Liver (tissue), 9 donors: ENCODE measurements around the gene DIPK2A. TPM values are rescaled to one million over a fixed set of nuclear protein-coding genes. Genes with fewer than 3 reads are reported as not detected.

Source experiments
- DNase-seq: peaks from one replicate; pipeline ENCODE4 v3.0.0-alpha.2; 2017; ENCODE audit warnings: low spot score
- H3K27ac ChIP-seq, 2 donors: one replicate each; pipeline ENCODE4 v1.7.0; 2013; ENCODE audit warnings: inconsistent platforms in 2 of 2, low read length in 2 of 2, control low read depth in 1 of 2, low read depth in 1 of 2, mild to moderate bottlenecking in 1 of 2
- H3K27me3 ChIP-seq, 4 donors: one replicate each; pipeline versions ENCODE4 v1.6.1 to v1.7.0; 2013; ENCODE audit warnings: low read length in 3 of 4, inconsistent platforms in 1 of 4, mild to moderate bottlenecking in 1 of 4, moderate library complexity in 1 of 4; ENCODE audit not compliant: control insufficient read depth in 4 of 4, insufficient read depth in 4 of 4
- H3K36me3 ChIP-seq, 4 donors: one replicate each; pipeline versions ENCODE4 v1.6.1 to v1.7.0; 2013; ENCODE audit warnings: low read length in 3 of 4, mild to moderate bottlenecking in 3 of 4, low read depth in 1 of 4, moderate library complexity in 1 of 4; ENCODE audit not compliant: control insufficient read depth in 4 of 4, insufficient read depth in 3 of 4
- H3K4me1 ChIP-seq, 4 donors: one replicate each; pipeline versions ENCODE4 v1.6.1 to v1.7.0; 2013; ENCODE audit warnings: low read length in 3 of 4, mild to moderate bottlenecking in 3 of 4, moderate library complexity in 1 of 4; ENCODE audit not compliant: control insufficient read depth in 4 of 4, insufficient read depth in 4 of 4
- H3K4me3 ChIP-seq, 3 donors: one replicate each; pipeline versions ENCODE4 v1.6.1 to v1.7.0; 2013; ENCODE audit warnings: low read length in 3 of 3, control low read depth in 1 of 3, low read depth in 1 of 3, mild to moderate bottlenecking in 1 of 3
- H3K9ac ChIP-seq, 2 donors: one replicate each; pipeline ENCODE4 v1.7.0; 2013; ENCODE audit warnings: low read length in 2 of 2, mild to moderate bottlenecking in 2 of 2, moderate library complexity in 2 of 2, control low read depth in 1 of 2, low read depth in 1 of 2
- H3K9me3 ChIP-seq, 4 donors: one replicate each; pipeline versions ENCODE4 v1.6.1 to v1.7.0; 2013; ENCODE audit warnings: low read length in 3 of 4; ENCODE audit not compliant: control insufficient read depth in 4 of 4
- EGR1 ChIP-seq, 2 donors: IDR thresholded peaks; 2 replicates each; pipeline ENCODE4 v1.6.1; 2016 to 2018; ENCODE audit warnings: antibody characterized with exemption in 2 of 2, low read depth in 2 of 2
- FOXA1 ChIP-seq: IDR thresholded peaks from 2 replicates; pipeline ENCODE4 v1.6.1; 2016; ENCODE audit warnings: antibody characterized with exemption
- FOXA2 ChIP-seq: IDR thresholded peaks from 2 replicates; pipeline ENCODE4 v1.6.1; 2016; ENCODE audit warnings: antibody characterized with exemption
- GABPA ChIP-seq, 2 donors: IDR thresholded peaks in 1 of 2; conservative IDR thresholded peaks in 1 of 2; 2 replicates each; pipeline ENCODE4 v1.6.1; 2016; ENCODE audit warnings: antibody characterized with exemption in 2 of 2, mild to moderate bottlenecking in 1 of 2, moderate library complexity in 1 of 2
- HNF4A ChIP-seq, 2 donors: conservative IDR thresholded peaks; 2 replicates each; pipeline ENCODE4 v1.6.1; 2016; ENCODE audit warnings: antibody characterized with exemption in 2 of 2, mild to moderate bottlenecking in 2 of 2
- HNF4G ChIP-seq: IDR thresholded peaks from 2 replicates; pipeline ENCODE4 v1.6.1; 2016; ENCODE audit warnings: antibody characterized with exemption
- JUND ChIP-seq, 2 donors: IDR thresholded peaks; 2 replicates each; pipeline ENCODE4 v1.6.1; 2016; ENCODE audit warnings: antibody characterized with exemption in 2 of 2
- NR2F2 ChIP-seq: IDR thresholded peaks from 2 replicates; pipeline ENCODE4 v1.6.1; 2016; ENCODE audit warnings: antibody characterized with exemption
- REST ChIP-seq: IDR thresholded peaks from 2 replicates; pipeline ENCODE4 v1.6.1; 2016; ENCODE audit warnings: antibody characterized with exemption, mild to moderate bottlenecking
- RXRA ChIP-seq, 2 donors: IDR thresholded peaks; 2 replicates each; pipeline ENCODE4 v1.6.1; 2017 to 2018; ENCODE audit warnings: antibody characterized with exemption in 2 of 2, mild to moderate bottlenecking in 1 of 2
- SP1 ChIP-seq: IDR thresholded peaks from 2 replicates; pipeline ENCODE4 v1.6.1; 2018; ENCODE audit warnings: antibody characterized with exemption, mild to moderate bottlenecking
- TAF1 ChIP-seq: conservative IDR thresholded peaks from 2 replicates; pipeline ENCODE4 v1.6.1; 2016; ENCODE audit warnings: antibody characterized with exemption, mild to moderate bottlenecking
- WGBS: extraction: QIAGEN DNeasy Blood & Tissue Kit; methylation state at CpG from one replicate; pipeline ENCODE4 v1.1.7; 2013; 5-methylcytosine and 5-hydroxymethylcytosine counted together
- polyA plus RNA-seq, 2 donors: library from polyadenylated mRNA; stranded (reverse) in 1 of 2; unstranded in 1 of 2; fragments of 200-250 nt in 1 of 2; fragments of >200 nt in 1 of 2; fragmentation: Nextera tagmentation in 1 of 2; extraction: Ambion mirVana in 1 of 2; gene quantifications; one replicate each; pipeline versions ENCODE4 v1.2.1 to v1.2.3, GENCODE V29; 2013 to 2015
- total RNA-seq, 2 donors: library from RNA; depleted of rRNA; stranded (reverse); fragments of >200 nt; gene quantifications; one replicate each; pipeline ENCODE4 v1.2.3, GENCODE V29; 2014
- TF ChIP-seq, protein P1 (sequence below): IDR thresholded peaks from 2 replicates; pipeline ENCODE4 v1.6.1; 2016; ENCODE audit warnings: antibody characterized with exemption
- TF ChIP-seq, protein P2 (sequence below): fragments of 150-350 bp; IDR thresholded peaks from 2 replicates; pipeline ENCODE4 v1.5.1; 2017; ENCODE audit warnings: improper control_type of control experiment, low read depth, low read length; ENCODE audit not compliant: missing input control
- donor health status: healthy.
- donor health status: healthy.
- donor health status: healthy.
- donor health status: healthy.
- donor health status: healthy.

The DIPK2A gene
- total and polyA plus RNA-seq, 4 donors = 4.6 to 81.1 (median 23.4) TPM

DNA sequence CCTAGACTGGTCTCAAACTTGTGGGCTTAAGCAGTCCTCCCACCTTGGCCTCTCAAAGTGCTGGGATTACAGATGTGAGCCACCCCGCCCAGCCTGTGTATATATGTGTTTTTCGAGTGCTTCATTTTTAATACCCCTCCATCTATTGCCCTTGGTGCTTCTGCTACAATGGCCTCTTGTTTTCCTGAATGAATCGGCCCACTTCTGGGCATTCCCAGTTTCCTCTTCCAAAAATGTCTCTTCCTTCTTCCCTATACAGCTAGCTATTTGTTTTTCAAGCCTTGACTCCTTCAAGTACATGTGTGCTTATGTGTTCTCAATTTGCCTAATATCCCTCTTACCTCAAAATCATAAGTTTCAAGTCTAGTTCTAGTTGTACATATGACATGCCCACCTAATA lies 16.7 kb downstream of the DIPK2A start (continued):
- no peak for TF ChIP-seq REST

DNA sequence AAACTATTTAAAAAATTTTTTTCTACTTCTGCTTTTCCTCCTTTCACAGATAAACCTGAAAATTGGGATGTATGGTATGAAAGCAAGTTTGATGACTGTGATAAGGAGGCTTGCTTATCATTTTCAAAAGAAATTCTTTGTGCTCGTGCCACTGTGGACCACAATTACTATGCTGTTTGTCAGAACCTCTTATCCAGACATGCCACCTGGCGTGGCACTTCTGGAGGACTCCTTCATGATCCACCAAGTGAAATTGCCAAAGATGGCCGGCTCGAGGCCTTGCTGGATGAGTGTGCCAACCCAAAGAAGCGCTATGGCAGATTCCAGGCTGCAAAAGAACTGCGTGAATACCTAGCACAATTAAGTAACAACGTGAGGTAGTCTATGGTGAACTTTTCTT lies 17.8 kb downstream of the DIPK2A start:
- TF ChIP-seq JUND (IDR thresholded peaks at IDR 0.05) = no peak
- TF ChIP-seq, protein P1, sequence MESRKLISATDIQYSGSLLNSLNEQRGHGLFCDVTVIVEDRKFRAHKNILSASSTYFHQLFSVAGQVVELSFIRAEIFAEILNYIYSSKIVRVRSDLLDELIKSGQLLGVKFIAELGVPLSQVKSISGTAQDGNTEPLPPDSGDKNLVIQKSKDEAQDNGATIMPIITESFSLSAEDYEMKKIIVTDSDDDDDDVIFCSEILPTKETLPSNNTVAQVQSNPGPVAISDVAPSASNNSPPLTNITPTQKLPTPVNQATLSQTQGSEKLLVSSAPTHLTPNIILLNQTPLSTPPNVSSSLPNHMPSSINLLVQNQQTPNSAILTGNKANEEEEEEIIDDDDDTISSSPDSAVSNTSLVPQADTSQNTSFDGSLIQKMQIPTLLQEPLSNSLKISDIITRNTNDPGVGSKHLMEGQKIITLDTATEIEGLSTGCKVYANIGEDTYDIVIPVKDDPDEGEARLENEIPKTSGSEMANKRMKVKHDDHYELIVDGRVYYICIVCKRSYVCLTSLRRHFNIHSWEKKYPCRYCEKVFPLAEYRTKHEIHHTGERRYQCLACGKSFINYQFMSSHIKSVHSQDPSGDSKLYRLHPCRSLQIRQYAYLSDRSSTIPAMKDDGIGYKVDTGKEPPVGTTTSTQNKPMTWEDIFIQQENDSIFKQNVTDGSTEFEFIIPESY = no peak
- TF ChIP-seq RXRA (IDR thresholded peaks at IDR 0.05) = no peak
- no peak for TF ChIP-seq TAF1
- TF ChIP-seq EGR1 (IDR thresholded peaks at IDR 0.05; ENCODE audit: low read depth in 2 of 2) = no peak
- TF ChIP-seq FOXA1 = no peak
- TF ChIP-seq, protein P2, sequence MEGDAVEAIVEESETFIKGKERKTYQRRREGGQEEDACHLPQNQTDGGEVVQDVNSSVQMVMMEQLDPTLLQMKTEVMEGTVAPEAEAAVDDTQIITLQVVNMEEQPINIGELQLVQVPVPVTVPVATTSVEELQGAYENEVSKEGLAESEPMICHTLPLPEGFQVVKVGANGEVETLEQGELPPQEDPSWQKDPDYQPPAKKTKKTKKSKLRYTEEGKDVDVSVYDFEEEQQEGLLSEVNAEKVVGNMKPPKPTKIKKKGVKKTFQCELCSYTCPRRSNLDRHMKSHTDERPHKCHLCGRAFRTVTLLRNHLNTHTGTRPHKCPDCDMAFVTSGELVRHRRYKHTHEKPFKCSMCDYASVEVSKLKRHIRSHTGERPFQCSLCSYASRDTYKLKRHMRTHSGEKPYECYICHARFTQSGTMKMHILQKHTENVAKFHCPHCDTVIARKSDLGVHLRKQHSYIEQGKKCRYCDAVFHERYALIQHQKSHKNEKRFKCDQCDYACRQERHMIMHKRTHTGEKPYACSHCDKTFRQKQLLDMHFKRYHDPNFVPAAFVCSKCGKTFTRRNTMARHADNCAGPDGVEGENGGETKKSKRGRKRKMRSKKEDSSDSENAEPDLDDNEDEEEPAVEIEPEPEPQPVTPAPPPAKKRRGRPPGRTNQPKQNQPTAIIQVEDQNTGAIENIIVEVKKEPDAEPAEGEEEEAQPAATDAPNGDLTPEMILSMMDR = no peak
- TF ChIP-seq NR2F2 = no peak
- TF ChIP-seq HNF4G = no peak
- H3K27me3 ChIP-seq = no peaks in the 10 kb centered on the region
- no peaks in the 10 kb centered on the region for H3K9me3 ChIP-seq
- H3K27ac ChIP-seq = no peak overlapping the region
- DNase-seq = no peak
- no peak overlapping the region for H3K9ac ChIP-seq
- peaks cover 0 to 7% (median 1%) of the 10 kb centered on the region in 4 donors for H3K4me1 ChIP-seq
- 96% methylated on average over 7 of the region's 7 CpGs for WGBS
- H3K4me3 ChIP-seq = no peak overlapping the region
- H3K36me3 ChIP-seq = peaks cover 0 to 11% (median 5%) of the 10 kb centered on the region in 4 donors

DNA sequence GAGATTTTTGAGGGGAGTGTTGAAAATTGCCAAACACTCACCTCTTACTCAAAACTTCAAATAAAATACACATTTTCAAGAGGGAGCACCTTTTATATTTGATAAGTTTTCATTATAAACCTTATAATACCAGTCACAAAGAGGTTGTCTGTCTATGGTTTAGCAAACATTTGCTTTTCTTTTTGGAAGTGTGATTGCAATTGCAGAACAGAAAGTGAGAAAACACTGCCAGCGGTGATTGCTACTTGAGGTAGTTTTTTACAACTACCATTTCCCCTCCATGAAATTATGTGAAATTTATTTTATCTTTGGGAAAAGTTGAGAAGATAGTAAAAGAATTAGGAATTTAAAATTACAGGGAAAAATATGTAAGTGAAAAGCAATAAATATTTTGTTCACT lies 20.1 kb downstream of the DIPK2A start:
- WGBS = 43% methylated on average over 1 of the region's 1 CpG
- Histone ChIP-seq H3K27ac (no peak overlapping the region), H3K4me3 (no peak overlapping the region), H3K27me3 (no peaks in the 10 kb centered on the region), H3K4me1 (peaks cover 0 to 7% (median 1%) of the 10 kb centered on the region in 4 donors), H3K36me3 (peaks cover 0 to 9% (median 5%) of the 10 kb centered on the region in 4 donors), H3K9ac (no peak overlapping the region), H3K9me3 (no peaks in the 10 kb centered on the region)
- no peak for DNase-seq
- TF ChIP-seq FOXA1 (no peak), SP1 (no peak), HNF4A (conservative IDR thresholded peaks at IDR 0.05) (no peak), GABPA (IDR thresholded peaks at IDR 0.05 in 1 of 2, conservative IDR thresholded peaks at IDR 0.05 in 1 of 2) (no peak), HNF4G (no peak), JUND (IDR thresholded peaks at IDR 0.05) (no peak), FOXA2 (no peak), NR2F2 (no peak)
- TF ChIP-seq, protein P2 = no peak
